NT2/D1 (cell line): ENCODE data around the gene RASAL2.

Source experiments
- DNase-seq: peaks from one replicate; pipeline ENCODE4 v3.0.0-alpha.2; 2011; ENCODE audit warnings: low read depth, low spot score
- H3K27me3 ChIP-seq: 2 replicates; pipeline ENCODE4 v1.6.0; 2011; ENCODE audit warnings: mild to moderate bottlenecking; ENCODE audit not compliant: insufficient read length, insufficient read depth
- H3K36me3 ChIP-seq: 2 replicates; pipeline ENCODE4 v1.6.1; 2011; ENCODE audit warnings: mild to moderate bottlenecking, low read length, mixed read lengths; ENCODE audit not compliant: insufficient read depth, insufficient read length
- H3K4me1 ChIP-seq: 2 replicates; pipeline ENCODE4 v1.5.1; 2011; ENCODE audit not compliant: insufficient read depth, insufficient read length
- H3K4me3 ChIP-seq: 2 replicates; pipeline ENCODE4 v1.5.1; 2011; ENCODE audit warnings: low read depth; ENCODE audit not compliant: insufficient read length
- H3K9ac ChIP-seq: 2 replicates; pipeline ENCODE4 v1.6.0; 2011; ENCODE audit warnings: low read depth; ENCODE audit not compliant: insufficient read length
- H3K9me3 ChIP-seq: 2 replicates; pipeline ENCODE4 v1.5.1; 2011; ENCODE audit warnings: mild to moderate bottlenecking, low read length; ENCODE audit not compliant: insufficient read depth
- SUZ12 ChIP-seq: IDR thresholded peaks from 2 replicates; pipeline ENCODE4 v1.6.1; 2011; ENCODE audit not compliant: insufficient read length, insufficient read depth; ENCODE audit errors: extremely low read depth
- YY1 ChIP-seq: IDR thresholded peaks from 2 replicates; pipeline ENCODE4 v1.6.1; 2011; ENCODE audit not compliant: insufficient read length, insufficient read depth
- ZNF274 ChIP-seq: IDR thresholded peaks from 2 replicates; pipeline ENCODE4 v1.6.1; 2011; ENCODE audit warnings: mild to moderate bottlenecking, low read depth, low read length

RASAL2 gene

GRCh38 chr1:178121883-178122282 lies 28.0 kb downstream of the RASAL2 start:
- Histone ChIP-seq H3K36me3 (peaks cover 4% of the 10 kb centered on the region), H3K9me3 (peaks cover 6% of the 10 kb centered on the region; the same call in 1 of the 2 replicates), H3K27me3 (no peaks in the 10 kb centered on the region), H3K9ac (no peak overlapping the region), H3K4me1 (no peaks in the 10 kb centered on the region), H3K4me3 (no peak overlapping the region)
- DNase-seq = no peak
- TF ChIP-seq ZNF274 = no peak
- TF ChIP-seq YY1 = no peak
- TF ChIP-seq SUZ12 = no peak

- H3K36me3 ChIP-seq = peaks cover 4% of the 10 kb centered on the region
- no peaks in the 10 kb centered on the region for H3K27me3 ChIP-seq
- no peak overlapping the region for H3K4me3 ChIP-seq
- DNase-seq = no peak
- no peak overlapping the region for H3K9ac ChIP-seq
- no peaks in the 10 kb centered on the region for H3K4me1 ChIP-seq
- H3K9me3 ChIP-seq = peaks cover 6% of the 10 kb centered on the region; the same call in 1 of the 2 replicates
- TF ChIP-seq YY1 (no peak), SUZ12 (no peak), ZNF274 (no peak)
These were observed 28.4 kb downstream of the RASAL2 start for GRCh38 chr1:178122283-178122682.

- TF ChIP-seq ZNF274 (no peak), YY1 (no peak), SUZ12 (no peak)
- Histone ChIP-seq H3K27me3 (no peaks in the 10 kb centered on the region), H3K9me3 (peaks cover 6% of the 10 kb centered on the region; the same call in 1 of the 2 replicates), H3K9ac (no peak overlapping the region), H3K4me1 (no peaks in the 10 kb centered on the region), H3K4me3 (no peak overlapping the region), H3K36me3 (peaks cover 4% of the 10 kb centered on the region)
- no peak for DNase-seq
These were observed 30.2 kb downstream of the RASAL2 start for GRCh38 chr1:178124115-178124514.

GRCh38 chr1:178126261-178126660 lies 32.4 kb downstream of the RASAL2 start:
- TF ChIP-seq ZNF274 (no peak), SUZ12 (no peak), YY1 (no peak)
- Histone ChIP-seq H3K27me3 (no peaks in the 10 kb centered on the region), H3K9ac (no peak overlapping the region), H3K36me3 (peaks cover 4% of the 10 kb centered on the region), H3K9me3 (no peaks in the 10 kb centered on the region), H3K4me3 (no peak overlapping the region), H3K4me1 (no peaks in the 10 kb centered on the region)
- DNase-seq = no peak

- no peak for DNase-seq
- no peak overlapping the region for H3K9ac ChIP-seq
- H3K4me1 ChIP-seq = no peaks in the 10 kb centered on the region
- H3K36me3 ChIP-seq = peaks cover 4% of the 10 kb centered on the region
- TF ChIP-seq ZNF274 = no peak
- no peak for TF ChIP-seq YY1
- TF ChIP-seq SUZ12 = no peak
- no peak overlapping the region for H3K4me3 ChIP-seq
- H3K9me3 ChIP-seq = no peaks in the 10 kb centered on the region
- no peaks in the 10 kb centered on the region for H3K27me3 ChIP-seq
These were observed 32.9 kb downstream of the RASAL2 start for GRCh38 chr1:178126741-178127185.

GRCh38 chr1:178127482-178128191 lies 33.7 kb downstream of the RASAL2 start:
- no peak overlapping the region for H3K9ac ChIP-seq
- TF ChIP-seq YY1 (no peak), SUZ12 (no peak), ZNF274 (no peak)
- no peak overlapping the region for H3K4me3 ChIP-seq
- H3K4me1 ChIP-seq = no peaks in the 10 kb centered on the region
- DNase-seq = no peak
- no peaks in the 10 kb centered on the region for H3K27me3 ChIP-seq
- peaks cover 4% of the 10 kb centered on the region for H3K36me3 ChIP-seq
- H3K9me3 ChIP-seq = no peaks in the 10 kb centered on the region

- H3K9ac ChIP-seq = no peak overlapping the region
- no peaks in the 10 kb centered on the region for H3K9me3 ChIP-seq
- DNase-seq = no peak
- TF ChIP-seq YY1 (no peak), ZNF274 (no peak), SUZ12 (no peak)
- no peaks in the 10 kb centered on the region for H3K27me3 ChIP-seq
- no peaks in the 10 kb centered on the region for H3K4me1 ChIP-seq
- no peak overlapping the region for H3K4me3 ChIP-seq
- H3K36me3 ChIP-seq = peaks cover 3% of the 10 kb centered on the region
These were observed 39.5 kb downstream of the RASAL2 start for GRCh38 chr1:178133239-178133989.

GRCh38 chr1:178134061-178134460 lies 40.2 kb downstream of the RASAL2 start:
- Histone ChIP-seq H3K9me3 (no peaks in the 10 kb centered on the region), H3K9ac (no peak overlapping the region), H3K27me3 (no peaks in the 10 kb centered on the region), H3K4me1 (no peaks in the 10 kb centered on the region), H3K4me3 (no peak overlapping the region), H3K36me3 (peaks cover 3% of the 10 kb centered on the region)
- TF ChIP-seq ZNF274 (no peak), YY1 (no peak)
- DNase-seq = no peak
